Measurements from ENCODE around the gene ATP5ME. TPM values are rescaled to one million over a fixed set of nuclear protein-coding genes. Genes with fewer than 3 reads are reported as not detected.

ATP5ME gene
- total RNA-seq, 1 experiment from 2014 or later: 425 TPM

GRCh38 chr4:708631-708933, 34.5 kb upstream of the ATP5ME start:
- Histone ChIP-seq H4K91ac (ENCODE audit: insufficient read length, low read depth, low read length) (no peak overlapping the region), H3K27me3 (ENCODE audit: insufficient read depth, low read length) (no peaks in the 10 kb centered on the region; the same call in 1 of the 2 replicates), H2BK20ac (ENCODE audit: low read depth, low read length, poor library complexity, severe bottlenecking) (no peak overlapping the region), H2AK5ac (ENCODE audit: insufficient read length, low read length) (no peak overlapping the region), H2BK5ac (ENCODE audit: insufficient read length, low read length) (no peak overlapping the region), H4K5ac (ENCODE audit: insufficient read length, low read depth, low read length) (no peak overlapping the region), H3T11ph (ENCODE audit: low read length) (no peak overlapping the region), H3K18ac (ENCODE audit: insufficient read length, low read depth, low read length) (no peak overlapping the region), H3K9me3 (ENCODE audit: control insufficient read depth, low read depth, low read length) (no peaks in the 10 kb centered on the region), H2AFZ (ENCODE audit: low read length) (no peak overlapping the region), H3K4me2 (ENCODE audit: insufficient read depth, insufficient read length, low read length) (no peak overlapping the region), H3K27ac (ENCODE audit: insufficient read length, low read depth, low read length) (no peak overlapping the region), H3K9ac (ENCODE audit: extremely low read depth, insufficient read length, low read length) (no peak overlapping the region), H4K8ac (replicated peaks; ENCODE audit: insufficient read length, low read depth, low read length) (no peak overlapping the region), H3K14ac (ENCODE audit: insufficient read depth, low read length) (no peak overlapping the region; the same call in 1 of the 2 replicates), H2BK12ac (ENCODE audit: insufficient read length, low read depth, low read length) (no peak overlapping the region), H3K4me1 (ENCODE audit: insufficient read depth, low read length) (no peaks in the 10 kb centered on the region), H3K79me2 (ENCODE audit: insufficient read depth, low read length) (peaks cover 33% of the 10 kb centered on the region; the same call in 1 of the 2 replicates), H3K4ac (ENCODE audit: low read depth, low read length) (no peak overlapping the region), H3K56ac (ENCODE audit: insufficient read length, low read depth, low read length) (no peak overlapping the region), H3K23ac (ENCODE audit: insufficient read length, low read depth, low read length) (no peak overlapping the region), H4K20me1 (ENCODE audit: control insufficient read depth, insufficient read depth, insufficient read length) (peaks cover 4% of the 10 kb centered on the region), H2BK120ac (ENCODE audit: low read depth, low read length, poor library complexity, severe bottlenecking) (no peak overlapping the region), H2BK15ac (ENCODE audit: low read depth, low read length) (no peak overlapping the region), H3K23me2 (ENCODE audit: insufficient read length, low read depth, low read length, poor library complexity, severe bottlenecking) (no peaks in the 10 kb centered on the region), H3K79me1 (ENCODE audit: insufficient read depth, low read depth, low read length, poor library complexity, severe bottlenecking) (peaks cover 17% of the 10 kb centered on the region)
- H3K27me3 Mint-ChIP-seq (ENCODE audit: low read depth): peaks cover 9% of the 10 kb centered on the region
- peaks cover 3 to 5% of the 10 kb centered on the region in 2 experiments; a peak in 3 of 4 replicates for H3K4me1 Mint-ChIP-seq
- no peak for DNase-seq
- H3K9me3 Mint-ChIP-seq: peaks cover 0 to 4% of the 10 kb centered on the region in 2 experiments; a peak in 2 of 5 replicates
- peaks cover 23 to 29% (median 28%) of the 10 kb centered on the region in 3 experiments; a peak in 6 of 7 replicates for H3K36me3 Mint-ChIP-seq (ENCODE audit: insufficient read depth in 1 of 3, low read depth in 3 of 3)
- no peak overlapping the region for H3K27ac Mint-ChIP-seq
- no CpG with 5 or more reads among the region's 6 CpGs for WGBS (ENCODE audit: extremely low coverage, insufficient read length, low lambda C conversion rate)
- TF ChIP-seq CTCF (conservative IDR thresholded peaks at IDR 0.05): no peak
- peak overlapping the region; percentile 15 to 52; a peak in 2 of 5 replicates for H3K4me3 Mint-ChIP-seq

Data from H9 (cell line).